ENCODE data around the gene PTPN1. TPM values are rescaled to one million over a fixed set of nuclear protein-coding genes. Genes with fewer than 3 reads are reported as not detected.

PTPN1 gene
- polyA plus RNA-seq, 1 donor (not counting 4 experiments of a cell fraction or from before 2014, with no cell fraction given), result 61.6 TPM

DNA sequence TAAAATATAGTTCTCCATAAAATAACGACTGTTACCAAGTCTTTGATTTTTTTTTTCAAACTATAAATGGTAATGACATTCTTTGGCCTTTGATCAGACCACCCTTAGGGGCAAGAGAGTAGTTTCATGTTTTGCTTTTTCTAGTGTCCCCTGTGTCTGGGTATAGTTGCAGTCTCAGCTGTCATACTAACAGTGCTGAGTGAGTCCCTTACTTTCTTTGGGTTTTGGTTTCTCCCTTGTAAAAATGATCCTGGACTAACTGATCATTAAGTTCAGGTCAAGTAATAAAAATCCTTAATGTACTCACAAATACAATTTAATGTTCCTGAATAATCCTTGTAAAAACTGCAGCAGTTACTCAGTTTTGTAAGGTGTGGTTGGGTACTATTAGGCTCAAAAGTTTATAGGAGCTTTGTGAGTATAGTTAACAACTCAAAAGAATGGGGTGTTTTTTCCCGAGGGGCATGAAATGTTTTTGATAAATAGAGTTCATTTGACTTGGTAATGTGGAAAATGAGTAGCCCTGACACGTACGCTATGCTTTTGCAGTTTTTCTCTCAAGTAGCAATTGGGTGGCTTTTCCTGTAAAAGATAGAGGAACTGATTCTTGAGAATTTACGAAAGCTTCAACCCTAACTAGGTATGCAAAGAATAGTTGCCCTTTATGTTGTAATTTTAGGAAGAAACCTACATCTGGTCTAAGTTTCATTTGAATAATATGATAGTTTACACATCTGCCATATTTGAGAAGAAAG, 6.2 kb downstream of the PTPN1 start:
- Histone ChIP-seq H3K9me1 (ENCODE audit: control insufficient read depth, extremely low read depth, insufficient read depth, low read length) (peaks cover under 1% of the 10 kb centered on the region), H3K27me3 (ENCODE audit: control insufficient read depth, extremely low read depth, insufficient read depth, low read length) (no peaks in the 10 kb centered on the region), H3K27ac (ENCODE audit: control insufficient read depth, insufficient read depth, low read length) (peak overlapping the region; percentile 26), H3K36me3 (ENCODE audit: control insufficient read depth in 2 of 2, extremely low read depth in 1 of 2, insufficient read depth in 2 of 2, low read length in 2 of 2) (peaks cover 0 to 3% of the 10 kb centered on the region in 2 experiments), H3K4me3 (ENCODE audit: control insufficient read depth in 2 of 3, extremely low read depth in 1 of 3, insufficient read depth in 2 of 3, low read depth in 1 of 3, low read length in 3 of 3) (peak overlapping the region in 1 of 3 experiments; percentile 22), H2AFZ (ENCODE audit: control insufficient read depth, low read length) (no peak overlapping the region), H3K4me2 (ENCODE audit: control insufficient read depth, extremely low read depth, insufficient read depth, low read depth, low read length) (peak overlapping the region; percentile 74), H3K9me3 (ENCODE audit: control insufficient read depth, low read depth, low read length) (no peaks in the 10 kb centered on the region), H3K4me1 (ENCODE audit: control insufficient read depth, extremely low read depth, insufficient read depth, low read length) (peaks cover 73% of the 10 kb centered on the region), H3K79me2 (ENCODE audit: control insufficient read depth, insufficient read depth, low read length) (peaks cover 95% of the 10 kb centered on the region), H4K20me1 (ENCODE audit: control insufficient read depth, extremely low read depth, insufficient read depth, low read length) (peaks cover 2% of the 10 kb centered on the region), H3K9ac (ENCODE audit: control insufficient read depth, extremely low read depth, insufficient read depth, low read length) (no peak overlapping the region)
- no peak for FAIRE-seq
- dilution Hi-C loops (cut with MboI; ENCODE audit: extremely low pct_ligation_motif_present, low sequenced_read_pairs), result no loop called here
- TF ChIP-seq EZH2 (IDR thresholded peaks at IDR 0.05; ENCODE audit: low read length), result no peak
- TF ChIP-seq, protein P1, sequence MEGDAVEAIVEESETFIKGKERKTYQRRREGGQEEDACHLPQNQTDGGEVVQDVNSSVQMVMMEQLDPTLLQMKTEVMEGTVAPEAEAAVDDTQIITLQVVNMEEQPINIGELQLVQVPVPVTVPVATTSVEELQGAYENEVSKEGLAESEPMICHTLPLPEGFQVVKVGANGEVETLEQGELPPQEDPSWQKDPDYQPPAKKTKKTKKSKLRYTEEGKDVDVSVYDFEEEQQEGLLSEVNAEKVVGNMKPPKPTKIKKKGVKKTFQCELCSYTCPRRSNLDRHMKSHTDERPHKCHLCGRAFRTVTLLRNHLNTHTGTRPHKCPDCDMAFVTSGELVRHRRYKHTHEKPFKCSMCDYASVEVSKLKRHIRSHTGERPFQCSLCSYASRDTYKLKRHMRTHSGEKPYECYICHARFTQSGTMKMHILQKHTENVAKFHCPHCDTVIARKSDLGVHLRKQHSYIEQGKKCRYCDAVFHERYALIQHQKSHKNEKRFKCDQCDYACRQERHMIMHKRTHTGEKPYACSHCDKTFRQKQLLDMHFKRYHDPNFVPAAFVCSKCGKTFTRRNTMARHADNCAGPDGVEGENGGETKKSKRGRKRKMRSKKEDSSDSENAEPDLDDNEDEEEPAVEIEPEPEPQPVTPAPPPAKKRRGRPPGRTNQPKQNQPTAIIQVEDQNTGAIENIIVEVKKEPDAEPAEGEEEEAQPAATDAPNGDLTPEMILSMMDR (optimal IDR thresholded peaks at IDR 0.05 in 1 of 3, IDR thresholded peaks at IDR 0.05 in 1 of 3, conservative IDR thresholded peaks at IDR 0.05 in 1 of 3; ENCODE audit: extremely low read depth in 1 of 3, insufficient read depth in 2 of 3, low read length in 3 of 3), result no peak
- DNase-seq (ENCODE audit: low read depth, low spot score), result no peak

- Histone ChIP-seq H3K79me2 (ENCODE audit: control insufficient read depth, insufficient read depth, low read length) (peaks cover 95% of the 10 kb centered on the region), H3K4me3 (ENCODE audit: control insufficient read depth in 2 of 3, extremely low read depth in 1 of 3, insufficient read depth in 2 of 3, low read depth in 1 of 3, low read length in 3 of 3) (peak overlapping the region in 2 of 3 experiments; percentile 44 to 47), H3K4me2 (ENCODE audit: control insufficient read depth, extremely low read depth, insufficient read depth, low read depth, low read length) (peak overlapping the region; percentile 74), H3K4me1 (ENCODE audit: control insufficient read depth, extremely low read depth, insufficient read depth, low read length) (peaks cover 78% of the 10 kb centered on the region), H3K36me3 (ENCODE audit: control insufficient read depth in 2 of 2, extremely low read depth in 1 of 2, insufficient read depth in 2 of 2, low read length in 2 of 2) (peaks cover 3 to 7% of the 10 kb centered on the region in 2 experiments), H4K20me1 (ENCODE audit: control insufficient read depth, extremely low read depth, insufficient read depth, low read length) (no peaks in the 10 kb centered on the region), H3K27me3 (ENCODE audit: control insufficient read depth, extremely low read depth, insufficient read depth, low read length) (no peaks in the 10 kb centered on the region), H3K9ac (ENCODE audit: control insufficient read depth, extremely low read depth, insufficient read depth, low read length) (peak overlapping the region; percentile 45), H3K9me1 (ENCODE audit: control insufficient read depth, extremely low read depth, insufficient read depth, low read length) (peaks cover 6% of the 10 kb centered on the region), H3K9me3 (ENCODE audit: control insufficient read depth, low read depth, low read length) (no peaks in the 10 kb centered on the region), H3K27ac (ENCODE audit: control insufficient read depth, insufficient read depth, low read length) (peak overlapping the region; percentile 79), H2AFZ (ENCODE audit: control insufficient read depth, low read length) (no peak overlapping the region)
- FAIRE-seq (no peak), DNase-seq (ENCODE audit: low read depth, low spot score) (no peak)
- dilution Hi-C loops (cut with MboI; ENCODE audit: extremely low pct_ligation_motif_present, low sequenced_read_pairs), result no loop called here
- TF ChIP-seq, protein P1 (optimal IDR thresholded peaks at IDR 0.05 in 1 of 3, IDR thresholded peaks at IDR 0.05 in 1 of 3, conservative IDR thresholded peaks at IDR 0.05 in 1 of 3; ENCODE audit: extremely low read depth in 1 of 3, insufficient read depth in 2 of 3, low read length in 3 of 3), result no peak
- TF ChIP-seq EZH2 (IDR thresholded peaks at IDR 0.05; ENCODE audit: low read length), result no peak
Observed at GRCh38 chr20:50516935-50517816, 7.0 kb downstream of the PTPN1 start.

Data from keratinocyte (primary cell).